ENCODE measurements around the gene DYRK3. TPM values are rescaled to one million over a fixed set of nuclear protein-coding genes. Genes with fewer than 3 reads are reported as not detected.

Gene DYRK3
- total RNA-seq, 1 donor: 27.7 TPM

DNA sequence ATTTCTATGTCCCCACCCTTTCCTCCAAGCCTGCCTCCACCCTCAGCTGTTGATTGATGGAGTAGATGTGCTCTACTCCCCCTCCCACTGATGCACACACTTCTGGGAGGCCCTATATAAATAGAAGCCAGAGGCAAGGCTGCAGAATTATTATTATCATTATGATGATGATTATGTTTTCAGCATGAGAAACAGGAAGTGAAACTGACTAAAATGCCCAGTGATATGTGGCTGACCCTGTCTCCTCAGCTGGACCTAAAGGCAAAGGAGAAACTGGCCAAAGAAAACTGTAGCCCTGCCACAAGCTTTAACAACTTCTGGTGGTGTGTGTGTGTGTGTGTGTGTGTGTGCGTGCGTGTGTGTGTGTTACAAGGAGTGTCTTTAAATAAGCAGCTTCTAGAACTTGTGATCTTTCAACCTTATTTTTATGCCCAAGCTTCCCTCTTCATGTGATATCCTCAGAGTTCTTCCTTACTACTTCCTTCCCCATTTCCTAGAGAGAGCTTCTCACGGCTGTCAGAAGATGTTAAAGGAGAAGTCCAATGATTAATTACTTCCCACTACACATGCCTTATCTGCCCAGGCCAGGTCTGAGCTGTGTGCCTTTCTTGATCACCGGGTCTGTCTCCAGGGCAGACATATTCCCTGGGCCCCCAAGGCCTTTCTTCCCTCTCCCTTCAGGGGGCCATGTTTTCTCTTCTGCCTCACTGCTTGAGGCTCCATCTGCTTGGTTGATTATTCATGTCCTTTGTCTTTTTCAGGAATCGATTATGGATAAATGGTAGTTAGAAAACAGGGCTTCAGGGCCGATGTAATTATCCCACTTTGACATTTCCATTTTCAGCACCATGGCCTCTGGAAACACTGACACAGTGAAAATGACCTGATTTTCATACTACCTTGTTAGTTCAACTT is 37.8 kb downstream of the DYRK3 start:
- no peak overlapping the region for H3K4me3 ChIP-seq (ENCODE audit: low read depth, low read length)
- DNase-seq (ENCODE audit: low read depth): peak; percentile 74
- no peak for TF ChIP-seq CTCF (IDR thresholded peaks at IDR 0.05; ENCODE audit: insufficient read depth, low read length)

GRCh38 chr1:206674236-206674635 is 38.9 kb downstream of the DYRK3 start:
- no peak for DNase-seq (ENCODE audit: low read depth)
- no peak for TF ChIP-seq CTCF (IDR thresholded peaks at IDR 0.05; ENCODE audit: insufficient read depth, low read length)
- H3K4me3 ChIP-seq (ENCODE audit: low read depth, low read length): no peak overlapping the region

DNA sequence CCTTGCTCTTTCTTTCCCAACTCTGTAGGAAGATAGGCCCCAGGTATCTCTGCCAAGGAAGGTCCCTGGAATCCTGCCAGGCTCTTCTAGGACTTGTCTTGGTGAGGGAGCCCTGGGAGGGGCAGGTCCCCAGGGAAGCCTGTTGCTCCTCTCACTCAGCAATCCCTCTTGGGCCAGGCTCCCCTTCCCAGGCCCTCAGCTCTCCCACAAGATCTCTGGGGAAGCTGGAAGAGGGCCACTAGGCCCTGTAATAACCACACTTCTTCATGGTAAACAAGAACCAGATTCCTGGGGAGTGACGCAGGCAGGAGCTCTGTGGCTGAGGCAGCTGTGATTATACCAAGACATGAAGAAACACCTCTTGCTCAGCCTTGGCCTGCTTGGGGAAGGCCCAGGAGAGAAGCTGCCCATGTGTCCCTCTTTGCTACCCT is 39.4 kb downstream of the DYRK3 start:
- no peak for TF ChIP-seq CTCF (IDR thresholded peaks at IDR 0.05; ENCODE audit: insufficient read depth, low read length)
- H3K4me3 ChIP-seq (ENCODE audit: low read depth, low read length): no peak overlapping the region
- DNase-seq (ENCODE audit: low read depth): peak; percentile 99

DNA sequence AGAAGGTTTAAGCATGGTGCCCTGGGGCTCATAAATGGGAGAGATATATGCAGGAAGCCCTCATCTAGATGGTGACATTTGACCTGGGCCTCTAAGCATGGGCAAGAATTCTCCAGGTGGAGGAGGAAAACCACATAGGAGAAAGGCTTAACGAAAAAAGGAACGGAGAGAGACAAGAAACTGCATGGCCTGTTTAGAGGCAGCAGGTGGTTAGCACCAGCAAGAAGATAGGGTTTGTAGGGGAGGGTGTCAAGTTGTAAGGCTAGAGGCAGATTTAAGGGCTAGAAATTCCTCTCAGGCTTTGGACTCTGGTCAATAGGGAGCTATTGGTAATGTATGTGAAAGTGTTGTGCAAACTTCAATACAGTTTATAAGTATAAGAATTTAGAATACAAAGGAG is 41.2 kb downstream of the DYRK3 start:
- H3K4me3 ChIP-seq (ENCODE audit: low read depth, low read length): no peak overlapping the region
- DNase-seq (ENCODE audit: low read depth): no peak
- TF ChIP-seq CTCF (IDR thresholded peaks at IDR 0.05; ENCODE audit: insufficient read depth, low read length): no peak

GRCh38 chr1:206678490-206678889 is 43.2 kb downstream of the DYRK3 start:
- H3K4me3 ChIP-seq (ENCODE audit: low read depth, low read length): no peak overlapping the region
- TF ChIP-seq CTCF (IDR thresholded peaks at IDR 0.05; ENCODE audit: insufficient read depth, low read length): no peak
- no peak for DNase-seq (ENCODE audit: low read depth)

- no peak overlapping the region for H3K4me3 ChIP-seq (ENCODE audit: low read depth, low read length)
- TF ChIP-seq CTCF (IDR thresholded peaks at IDR 0.05; ENCODE audit: insufficient read depth, low read length): no peak
These were observed 44.4 kb downstream of the DYRK3 start for GRCh38 chr1:206679738-206680211.

More at GRCh38 chr1:206679738-206680211, 44.4 kb downstream of the DYRK3 start:
- no peak for DNase-seq (ENCODE audit: low read depth)
